Aorta (tissue), 5 donors: Measurements from ENCODE around the gene RNF111. TPM values are rescaled to one million over a fixed set of nuclear protein-coding genes. Genes with fewer than 3 reads are reported as not detected.
A peak's percentile ranks its signal among the peaks of the same experiment; 100 is the strongest.

Source experiments
- ATAC-seq: fragments of 200-7000 bp; cut with Tn5 transposase; one replicate; pipeline ENCODE4 v1.9.1; 2022; ENCODE audit warnings: moderate library complexity; ENCODE audit not compliant: low FRiP score
- DNase-seq, 2 donors: peaks; one replicate each; pipeline ENCODE4 v3.0.0-alpha.2; 2020
- H3K27ac ChIP-seq, 2 donors: one replicate each; pipeline ENCODE4 v1.5.1; 2013; ENCODE audit warnings: low read length in 2 of 2, mild to moderate bottlenecking in 2 of 2, moderate library complexity in 2 of 2, control low read depth in 1 of 2, inconsistent platforms in 1 of 2, low read depth in 1 of 2
- H3K27me3 ChIP-seq, 2 donors: one replicate each; pipeline ENCODE4 v1.6.1; 2013; ENCODE audit warnings: control low read depth in 1 of 2, low read length in 1 of 2, mild to moderate bottlenecking in 1 of 2, moderate library complexity in 1 of 2; ENCODE audit not compliant: insufficient read depth in 2 of 2, control insufficient read depth in 1 of 2
- H3K36me3 ChIP-seq, 2 donors: one replicate each; pipeline ENCODE4 v1.6.1; 2013; ENCODE audit warnings: control low read depth in 1 of 2, low read length in 1 of 2, mild to moderate bottlenecking in 1 of 2; ENCODE audit not compliant: insufficient read depth in 2 of 2, control insufficient read depth in 1 of 2
- H3K4me1 ChIP-seq, 2 donors: one replicate each; pipeline ENCODE4 v1.6.1; 2013; ENCODE audit warnings: low read length in 2 of 2, control low read depth in 1 of 2, mild to moderate bottlenecking in 1 of 2, moderate library complexity in 1 of 2; ENCODE audit not compliant: insufficient read depth in 2 of 2, control insufficient read depth in 1 of 2
- H3K4me3 ChIP-seq, 2 donors: one replicate each; pipeline ENCODE4 v1.5.1; 2013; ENCODE audit warnings: low read length in 2 of 2, control low read depth in 1 of 2, mild to moderate bottlenecking in 1 of 2
- H3K9me3 ChIP-seq: one replicate; pipeline ENCODE4 v1.6.1; 2013; ENCODE audit warnings: mild to moderate bottlenecking, low read length; ENCODE audit not compliant: control insufficient read depth
- WGBS, 2 donors: extraction: QIAGEN DNeasy Blood & Tissue Kit; methylation state at CpG; one replicate each; pipeline ENCODE4 v1.1.7; 2013; 5-methylcytosine and 5-hydroxymethylcytosine counted together
- intact Hi-C, 2 donors: fragments of 100-400 bp; cut with DNase I; formaldehyde crosslinking; loops; one replicate each; pipeline versions ENCODE4 v1.14.2 to v1.15.0; 2022
- long read RNA-seq, 2 donors: library from polyadenylated mRNA; unstranded; transcript quantifications; one replicate each; pipeline ENCODE4 v2.0.0, GENCODE V29; 2020 to 2021
- polyA plus RNA-seq, 2 donors: library from polyadenylated mRNA; stranded (reverse); fragments of 200-250 nt; gene quantifications; one replicate each; pipeline ENCODE4 v1.2.3, GENCODE V29; 2013
- total RNA-seq, 2 donors: library from RNA; stranded (reverse); fragmentation: NEBNext Ultra II Directional; extraction: Animal tissue kit (Norgen Biotek cat#: 25700); gene quantifications; one replicate each; pipeline ENCODE4 v1.2.1, GENCODE V29; 2021
- donor health status: healthy with polysubstance abuse.
- donor health status: Bipolar disorder and iron deficiency.
- donor health status: DM: no; HTN: no; CAD: no.
- donor health status: DM: no; HTN: no; CAD: no.
- donor health status: DM: yes; HTN: yes; CAD: no.

RNF111 gene
- total RNA-seq (10 to 100 TPM; 28.0 to 40.7 TPM), polyA plus RNA-seq (10 to 100 TPM in 1 of 2 donors, 1 to 10 TPM in 1; 3.3 to 10.9 TPM)
- long read RNA-seq, donor 1, partial matches to known transcripts: 3 of 16 reads
- long read RNA-seq, donor 1, other reads (novel, unspliced or antisense): 13 of 16 reads
- long read RNA-seq, donor 2, full-length matches to known transcripts: 1 of 27 reads
- long read RNA-seq, donor 2, partial matches to known transcripts: 5 of 27 reads
- long read RNA-seq, donor 2, other reads (novel, unspliced or antisense): 21 of 27 reads

DNA sequence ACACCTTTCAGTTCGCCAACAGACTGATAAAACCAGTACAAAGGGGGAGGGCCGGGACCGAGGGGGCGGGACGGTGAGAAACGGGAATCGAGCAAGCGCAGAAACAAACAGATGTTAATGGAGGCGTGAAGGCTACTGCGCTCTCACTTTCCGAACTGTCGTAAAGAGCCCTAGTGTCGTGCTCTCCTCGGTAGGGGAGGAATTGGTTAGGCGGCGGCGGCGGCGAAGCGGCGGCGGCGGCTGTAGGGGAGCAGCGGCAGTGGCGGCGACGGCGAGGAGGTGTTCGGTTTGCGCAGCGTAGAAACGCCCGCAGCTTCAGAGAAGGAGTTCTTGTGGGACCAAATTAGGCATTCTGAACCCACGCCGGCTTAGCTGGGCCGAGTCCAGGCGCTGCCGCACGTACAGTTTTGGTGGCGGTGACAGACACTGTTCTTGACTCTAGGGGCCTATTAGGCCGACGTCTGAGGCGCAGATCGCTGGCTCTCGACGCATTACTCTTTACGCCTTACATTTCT lies at the start of gene RNF111:
Gene RNF111, plus strand, starts transcription at position 173 of the 515 bp plus-strand sequence. CDS start 43,160 bp downstream, outside the sequence.
- no peaks in the 10 kb centered on the region for H3K36me3 ChIP-seq
- DNase-seq (peak; percentile 93), ATAC-seq (peak; percentile 98)
- no peaks in the 10 kb centered on the region for H3K4me1 ChIP-seq
- H3K27ac ChIP-seq: peak within 1 kb of the TSS in 1 of 2 donors; percentile 73
- peak within 1 kb of the TSS; percentile 83 to 94 for H3K4me3 ChIP-seq
- intact Hi-C loops: no loop called here
- H3K27me3 ChIP-seq: no peaks in the 10 kb centered on the region
- no peaks in the 10 kb centered on the region for H3K9me3 ChIP-seq
- WGBS, 2 donors: 0 to 1% methylated on average over 43 to 47 of the region's 47 CpGs

DNA sequence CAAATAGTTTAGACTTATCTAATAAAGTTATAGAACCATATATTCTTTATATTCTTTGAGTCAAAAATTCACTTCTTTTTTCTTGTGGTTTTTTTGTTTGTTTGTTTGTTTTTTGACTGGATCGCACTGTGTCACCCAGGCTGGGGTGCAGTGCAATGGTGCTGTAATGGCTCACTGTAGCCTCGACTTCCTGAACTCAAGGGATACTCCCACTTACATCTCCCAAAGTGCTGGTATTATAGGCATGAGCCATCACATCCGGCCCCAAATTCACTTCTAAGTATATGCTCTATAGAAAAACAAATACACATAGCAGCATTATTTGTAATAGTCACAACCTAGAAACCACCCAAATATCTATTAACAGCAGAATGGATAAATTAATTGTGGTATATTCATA lies 40.3 kb upstream of the RNF111 start:
- intact Hi-C loops: no loop called here
- Histone ChIP-seq H3K36me3 (no peaks in the 10 kb centered on the region), H3K9me3 (no peaks in the 10 kb centered on the region), H3K4me3 (no peak overlapping the region), H3K4me1 (no peaks in the 10 kb centered on the region), H3K27ac (no peak overlapping the region), H3K27me3 (no peaks in the 10 kb centered on the region)
- 83 to 85% methylated on average over 3 of the region's 3 CpGs for WGBS, 2 donors
- DNase-seq (no peak), ATAC-seq (no peak)

DNA sequence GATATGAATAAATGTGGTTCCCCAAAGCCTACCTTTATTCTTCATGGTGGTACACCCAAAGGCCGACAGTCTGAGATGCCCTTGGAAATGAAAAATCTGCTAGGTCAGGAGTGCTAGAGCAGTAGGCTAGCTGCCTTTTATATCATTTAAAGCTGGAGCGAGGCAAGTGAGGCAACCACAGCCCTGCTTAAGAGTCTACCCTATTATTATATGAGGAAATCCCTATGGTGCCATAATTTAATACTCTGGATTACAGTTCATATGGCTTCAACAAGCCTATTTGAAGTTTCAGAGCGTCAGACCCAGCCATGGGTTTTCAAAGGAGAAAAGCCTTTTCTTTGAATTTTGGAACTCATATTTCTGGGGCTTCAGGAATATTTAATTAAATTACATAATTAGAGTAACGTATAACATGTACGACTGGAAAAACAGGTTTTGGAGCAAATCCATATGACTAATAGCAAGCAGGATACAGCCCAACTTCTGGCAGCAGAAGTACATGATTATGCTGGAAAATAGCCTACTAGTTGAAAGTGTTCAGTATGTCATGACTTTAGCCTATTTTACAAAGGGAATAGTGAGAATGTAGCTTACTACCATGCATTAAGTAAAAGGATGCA lies 36.0 kb upstream of the RNF111 start:
- Histone ChIP-seq H3K27ac (no peak overlapping the region), H3K36me3 (no peaks in the 10 kb centered on the region), H3K27me3 (no peaks in the 10 kb centered on the region), H3K4me3 (no peak overlapping the region), H3K9me3 (no peaks in the 10 kb centered on the region), H3K4me1 (no peaks in the 10 kb centered on the region)
- DNase-seq (no peak), ATAC-seq (peak; percentile 62)
- 42 to 46% methylated on average over 5 of the region's 5 CpGs for WGBS, 2 donors
- intact Hi-C loops: no loop called here

DNA sequence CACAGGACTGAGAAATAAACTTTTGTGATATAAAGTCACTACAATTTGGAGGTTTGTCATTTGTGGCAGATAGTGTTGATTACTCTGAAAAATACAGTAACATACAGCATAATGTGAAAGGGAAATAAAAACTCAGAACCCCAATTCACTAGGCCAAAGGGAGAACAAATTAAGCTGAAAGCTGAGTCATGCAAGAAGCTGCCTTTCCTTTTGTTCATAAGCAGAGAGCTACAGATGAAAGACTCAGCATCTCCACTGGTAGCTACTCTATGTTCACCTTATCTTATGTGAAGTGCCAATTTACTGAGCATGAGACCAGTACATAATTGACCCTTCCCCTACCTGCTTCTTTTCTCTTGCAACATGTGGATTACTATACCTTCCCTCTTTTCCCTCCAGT lies 34.7 kb upstream of the RNF111 start:
- Histone ChIP-seq H3K9me3 (no peaks in the 10 kb centered on the region), H3K27me3 (no peaks in the 10 kb centered on the region), H3K27ac (no peak overlapping the region), H3K4me1 (no peaks in the 10 kb centered on the region), H3K36me3 (no peaks in the 10 kb centered on the region), H3K4me3 (no peak overlapping the region)
- intact Hi-C loops: no loop called here
- DNase-seq (no peak), ATAC-seq (no peak)

DNA sequence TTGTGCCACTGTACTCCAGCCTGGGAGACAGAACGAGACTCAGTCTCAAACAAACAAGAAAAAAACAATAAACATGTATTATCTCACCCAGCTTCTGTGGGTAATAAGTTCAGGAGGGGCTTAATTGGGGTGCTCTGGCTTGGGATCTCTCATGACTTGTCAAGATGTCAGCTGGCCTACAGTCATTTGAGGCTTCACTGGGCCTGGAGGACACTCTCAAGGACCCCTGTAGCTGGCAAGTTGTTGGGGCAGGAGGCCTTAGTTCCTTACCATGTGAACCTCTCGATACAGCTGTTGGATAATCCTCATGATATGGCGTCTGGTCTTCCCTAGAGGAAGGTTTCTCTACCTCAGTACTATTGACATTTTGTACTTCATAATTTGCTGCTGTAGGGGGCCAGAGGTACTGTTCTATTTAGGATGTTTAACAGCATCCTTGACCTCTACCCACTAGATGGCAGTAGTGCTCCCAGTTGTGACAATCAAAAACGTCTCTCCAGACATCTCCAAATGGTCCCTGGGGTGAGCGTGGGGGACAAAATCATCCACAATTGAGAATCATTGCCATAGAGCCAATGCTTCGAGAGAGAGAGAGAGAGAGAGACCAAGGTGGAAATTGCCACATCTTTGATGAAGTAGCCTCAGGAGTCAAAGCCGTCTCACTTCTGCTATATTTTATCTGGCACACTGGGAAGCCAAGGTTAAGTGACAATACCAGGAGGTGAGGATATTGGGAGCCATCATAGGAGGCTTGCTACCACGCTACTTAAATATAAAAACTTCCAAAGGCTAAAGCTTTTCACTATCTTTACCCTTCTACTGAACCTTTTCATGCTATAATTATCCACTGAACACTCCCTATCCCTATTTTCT lies 30.1 kb upstream of the RNF111 start:
- DNase-seq (peak in 1 of 2 donors; percentile 51), ATAC-seq (no peak)
- 31 to 37% methylated on average over 8 of the region's 8 CpGs for WGBS, 2 donors
- intact Hi-C loops: no loop called here
- no peaks in the 10 kb centered on the region for H3K9me3 ChIP-seq
- H3K4me1 ChIP-seq: no peaks in the 10 kb centered on the region
- H3K4me3 ChIP-seq: no peak overlapping the region
- H3K27ac ChIP-seq: no peak overlapping the region
- no peaks in the 10 kb centered on the region for H3K36me3 ChIP-seq
- H3K27me3 ChIP-seq: no peaks in the 10 kb centered on the region

DNA sequence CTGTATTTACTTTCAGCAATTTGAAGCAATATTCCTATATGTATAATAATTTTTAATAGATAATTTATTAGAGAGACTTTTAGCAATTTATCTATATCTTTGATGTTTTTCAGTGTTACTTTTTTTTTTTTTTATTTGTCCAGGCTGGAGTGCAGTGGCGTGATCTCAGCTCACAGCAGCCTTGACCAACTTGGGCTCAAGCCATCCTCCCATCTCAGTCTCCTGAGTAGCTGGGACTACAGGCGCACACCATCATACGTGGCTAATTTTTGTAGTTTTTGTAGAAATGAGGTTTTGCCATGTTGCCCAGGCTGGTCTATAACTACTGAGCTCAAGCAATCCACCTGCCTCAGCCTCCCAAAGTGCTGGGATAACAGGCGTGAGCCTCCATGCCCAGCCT lies 28.7 kb upstream of the RNF111 start:
- no peaks in the 10 kb centered on the region for H3K36me3 ChIP-seq
- intact Hi-C loops: no loop called here
- 81 to 82% methylated on average over 4 of the region's 4 CpGs for WGBS, 2 donors

DNA sequence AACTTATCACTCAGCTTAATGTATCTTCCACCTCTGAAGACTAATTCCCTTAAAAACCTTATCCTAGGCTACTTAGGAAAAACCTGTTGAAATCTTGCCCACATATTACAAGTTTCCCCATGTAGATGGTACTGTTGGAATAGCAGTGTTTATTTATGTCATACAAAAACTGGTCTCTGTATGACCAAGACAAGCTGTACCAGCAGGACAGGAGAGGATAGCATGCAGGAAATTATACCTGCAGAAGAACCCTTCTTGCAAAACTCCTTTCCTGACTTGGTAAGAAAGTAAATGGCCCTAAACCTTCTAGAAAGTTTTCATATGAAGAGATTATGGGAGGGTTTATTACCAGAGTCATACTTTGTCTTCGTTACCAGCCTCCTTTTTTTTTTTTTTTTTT lies 25.3 kb upstream of the RNF111 start:
- Histone ChIP-seq H3K27ac (no peak overlapping the region), H3K4me1 (no peaks in the 10 kb centered on the region), H3K36me3 (no peaks in the 10 kb centered on the region), H3K27me3 (no peaks in the 10 kb centered on the region), H3K4me3 (no peak overlapping the region), H3K9me3 (no peaks in the 10 kb centered on the region)
- intact Hi-C loops: no loop called here
- WGBS, 2 donors: 71 to 79% methylated on average over 1 of the region's 1 CpG
- DNase-seq: no peak
- no peak for ATAC-seq

More for the DNA sequence above, 28.7 kb upstream of the RNF111 start:
- H3K4me3 ChIP-seq: no peak overlapping the region
- no peaks in the 10 kb centered on the region for H3K27me3 ChIP-seq
- no peak overlapping the region for H3K27ac ChIP-seq
- DNase-seq: no peak
- ATAC-seq: no peak
- no peaks in the 10 kb centered on the region for H3K4me1 ChIP-seq
- no peaks in the 10 kb centered on the region for H3K9me3 ChIP-seq

DNA sequence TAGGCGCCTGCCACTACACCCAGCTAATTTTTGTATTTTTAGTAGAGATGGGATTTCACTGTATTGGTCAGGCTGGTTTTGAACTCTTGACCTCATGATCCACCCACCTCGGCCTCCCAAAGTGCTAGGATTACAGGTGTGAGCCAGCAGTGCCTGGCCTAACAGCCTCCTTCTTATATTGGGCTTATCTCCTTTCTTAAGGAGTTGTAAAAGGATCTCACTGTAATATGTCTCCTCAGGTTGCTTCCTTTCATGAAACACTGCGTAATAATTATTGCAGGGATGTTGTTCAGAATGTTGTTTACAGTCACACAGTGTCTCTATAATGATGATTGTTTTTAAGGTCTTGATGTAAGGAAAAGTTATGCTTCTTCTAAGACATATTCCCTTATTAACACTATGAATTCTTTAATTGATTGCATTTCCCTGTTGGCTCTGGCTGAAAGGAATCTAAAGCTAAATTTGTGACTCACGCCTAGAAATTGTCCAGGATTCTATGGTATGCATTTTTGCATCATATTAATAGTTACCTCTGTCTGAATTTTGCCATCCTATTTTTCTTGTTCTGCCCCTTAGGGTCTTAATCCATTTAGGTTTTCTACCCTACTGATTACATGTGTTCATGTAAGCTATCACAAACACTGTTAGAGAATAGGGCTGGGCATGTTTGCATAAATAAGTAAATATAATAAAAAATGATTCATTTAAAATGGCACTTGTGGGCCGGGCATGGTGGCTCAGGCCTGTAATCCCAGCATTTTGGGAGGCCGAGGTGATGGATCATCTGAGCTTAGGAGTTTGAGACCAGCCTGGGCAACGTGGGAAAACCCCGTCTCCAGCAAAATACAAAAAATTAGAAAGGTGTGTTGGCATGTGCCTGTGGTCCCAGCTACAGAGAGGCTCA lies 24.5 kb upstream of the RNF111 start:
- no peak overlapping the region for H3K27ac ChIP-seq
- H3K9me3 ChIP-seq: no peaks in the 10 kb centered on the region
- no peaks in the 10 kb centered on the region for H3K27me3 ChIP-seq
- 85 to 88% methylated on average over 8 of the region's 8 CpGs for WGBS, 2 donors
- DNase-seq: no peak
- H3K4me1 ChIP-seq: no peaks in the 10 kb centered on the region
- H3K36me3 ChIP-seq: no peaks in the 10 kb centered on the region
- intact Hi-C loops: no loop called here
- no peak overlapping the region for H3K4me3 ChIP-seq
- ATAC-seq: no peak
